K562 (cell line): ENCODE data around the gene PTPRC. TPM values are rescaled to one million over a fixed set of nuclear protein-coding genes. Genes with fewer than 3 reads are reported as not detected.

Experiments
- ATAC-seq: fragments of 200-7000 bp; cut with Tn5 transposase; 3 replicates; pipeline ENCODE4 v1.9.1; 2020; ENCODE audit warnings: moderate library complexity
- BruUV-seq: library from RNA; stranded (reverse); fragments of 400-500 nt; replicated peaks from 2 replicates; lab custom pipeline; 2021; lab: Mats Ljungman, UMichigan
- CTCF ChIA-PET: fragments of 300-600 bp; formaldehyde crosslinking; extraction: SDS; loops from one replicate; lab custom pipeline; 2021; ENCODE audit warnings: low intra/inter-chr PET ratio; lab: Yijun Ruan, JAX
- POLR2A ChIA-PET: fragments of 300-600, 350-650 bp; sonication (Branson Sonifier 250); formaldehyde crosslinking; extraction: SDS; loops from one replicate; lab custom pipeline; 2021; ENCODE audit warnings: antibody characterized with exemption, inconsistent platforms; lab: Yijun Ruan, JAX
- DNase-seq, 4 experiments: peaks; one replicate each; pipeline versions ENCODE4 v3.0.0 to v3.0.0-alpha.2; 2011 to 2018; ENCODE audit warnings: low spot score in 3 of 4, mixed read lengths in 3 of 4; ENCODE audit errors: extremely low read depth in 1 of 4
- FAIRE-seq: peaks from 2 replicates; lab custom pipeline; 2011; peaks lifted over from hg19 to GRCh38; lab: Jason Lieb, UNC
- H2AFZ ChIP-seq: 2 replicates; pipeline ENCODE4 v1.6.0; 2011; ENCODE audit warnings: low read depth, low read length, control low read depth, inconsistent platforms
- H3K27ac ChIP-seq: fragments of 200-600 bp; 3 replicates; pipeline ENCODE4 v1.8.0; 2011; ENCODE audit warnings: low read depth, mild to moderate bottlenecking, control low read depth, inconsistent platforms, low read length, moderate library complexity, mixed read lengths; ENCODE audit errors: extremely low read depth
- H3K27me3 ChIP-seq, 2 experiments: fragments of 300-600 bp in 1 of 2; 2 replicates in 1 of 2; 3 replicates in 1 of 2; pipeline versions ENCODE4 v1.6.0 to v1.8.0; 2011; ENCODE audit warnings: inconsistent platforms in 2 of 2, low read length in 2 of 2, mild to moderate bottlenecking in 1 of 2, mixed read lengths in 1 of 2, moderate library complexity in 1 of 2; ENCODE audit not compliant: control insufficient read depth in 2 of 2, insufficient read depth in 2 of 2
- H3K36me3 ChIP-seq: fragments of 300-600 bp; 3 replicates; pipeline ENCODE4 v1.8.0; 2011; ENCODE audit warnings: mild to moderate bottlenecking, low read length, inconsistent platforms; ENCODE audit not compliant: control insufficient read depth, insufficient read depth
- H3K4me1 ChIP-seq, 2 experiments: fragments of 200-600 bp in 1 of 2; replicated peaks in 1 of 2; 2 replicates in 1 of 2; 3 replicates in 1 of 2; pipeline versions ENCODE4 v1.5.1 to v1.8.0; 2011; ENCODE audit warnings: inconsistent platforms in 2 of 2, low read length in 2 of 2, mild to moderate bottlenecking in 1 of 2, mixed read lengths in 1 of 2, moderate library complexity in 1 of 2; ENCODE audit not compliant: control insufficient read depth in 2 of 2, insufficient read depth in 2 of 2
- H3K4me2 ChIP-seq: 2 replicates; pipeline ENCODE4 v1.6.1; 2011; ENCODE audit warnings: low read length, control low read depth, inconsistent platforms, mixed read lengths; ENCODE audit not compliant: insufficient read depth
- H3K4me3 ChIP-seq: fragments of 200-600 bp; sonication (generic), shearing (Covaris generic); 2 replicates; pipeline ENCODE4 v1.5.1; 2016; ENCODE audit warnings: control low read depth, inconsistent platforms
- H3K79me2 ChIP-seq: fragments of 200-600 bp; 3 replicates; pipeline ENCODE4 v1.8.0; 2011; ENCODE audit warnings: low read length, inconsistent platforms; ENCODE audit not compliant: control insufficient read depth, insufficient read depth
- H3K9ac ChIP-seq, 2 experiments: 2 replicates each; pipeline versions ENCODE4 v1.6.0 to v1.6.1; 2011; ENCODE audit warnings: low read depth in 2 of 2, low read length in 2 of 2, control low read depth in 1 of 2, inconsistent platforms in 1 of 2, mild to moderate bottlenecking in 1 of 2, mixed read lengths in 1 of 2; ENCODE audit not compliant: insufficient read depth in 1 of 2
- H3K9me1 ChIP-seq: one replicate; pipeline ENCODE4 v1.6.0; 2011; ENCODE audit warnings: inconsistent platforms, mild to moderate bottlenecking, low read length, moderate library complexity; ENCODE audit not compliant: control insufficient read depth, insufficient read depth
- H3K9me3 ChIP-seq: replicated peaks from 2 replicates; pipeline ENCODE4 v1.5.1; 2011; ENCODE audit warnings: low read depth, low read length, inconsistent platforms; ENCODE audit not compliant: control insufficient read depth, insufficient read depth
- H4K20me1 ChIP-seq: replicated peaks from 2 replicates; pipeline ENCODE4 v1.6.1; 2011; ENCODE audit warnings: low read length, inconsistent platforms, mixed read lengths; ENCODE audit not compliant: control insufficient read depth, insufficient read depth
- CBX3 ChIP-seq, 2 experiments: IDR thresholded peaks; 1 replicate in 1 of 2; 2 replicates in 1 of 2; pipeline ENCODE4 v1.6.1; 2012; ENCODE audit warnings: inconsistent platforms in 2 of 2, low read length in 2 of 2, borderline replicate concordance in 1 of 2, control low read depth in 1 of 2
- CHD4 ChIP-seq: fragments of 200-600 bp; sonication (generic); IDR thresholded peaks from 3 replicates; pipeline ENCODE4 v1.6.1; 2012; ENCODE audit warnings: low read depth, mild to moderate bottlenecking, mixed read lengths, low read length, inconsistent platforms; ENCODE audit not compliant: insufficient read depth, insufficient replicate concordance, poor library complexity, severe bottlenecking
- EP300 ChIP-seq: IDR thresholded peaks from 2 replicates; pipeline ENCODE4 v1.6.1; 2012; ENCODE audit warnings: low read length, improper control_type of control experiment
- FOXM1 ChIP-seq, 2 experiments: fragments of 450-650 bp in 1 of 2; sonication (generic) in 1 of 2; formaldehyde crosslinking in 1 of 2; IDR thresholded peaks; 2 replicates each; pipeline versions ENCODE4 v1.6.1 to v1.9.0; 2017 to 2022; ENCODE audit warnings: low read depth in 2 of 2, mild to moderate bottlenecking in 2 of 2, missing genetic modification reagents in 1 of 2, moderate library complexity in 1 of 2
- HDAC2 ChIP-seq: fragments of 450-650 bp; IDR thresholded peaks from 2 replicates; pipeline ENCODE4 v1.6.1; 2016; ENCODE audit warnings: mild to moderate bottlenecking
- HLTF ChIP-seq: fragments of 450-650 bp; IDR thresholded peaks from 2 replicates; pipeline ENCODE4 v1.6.1; 2016
- MEIS2 ChIP-seq: fragments of 450-650 bp; IDR thresholded peaks from 2 replicates; pipeline ENCODE4 v1.6.1; 2014; ENCODE audit warnings: mild to moderate bottlenecking; ENCODE audit not compliant: partially characterized antibody
- PRMT5 ChIP-seq: sonication (generic); formaldehyde crosslinking; IDR thresholded peaks from 2 replicates; pipeline ENCODE4 v1.5.0; 2020; ENCODE audit warnings: missing genetic modification reagents
- SNAPC5 ChIP-seq: fragments of 250-450 bp; sonication (Bioruptor Pico); IDR thresholded peaks from 2 replicates; pipeline ENCODE4 v1.8.0; 2021; ENCODE audit warnings: moderate library complexity, mild to moderate bottlenecking, inconsistent platforms
- SPI1 ChIP-seq: IDR thresholded peaks from 2 replicates; pipeline ENCODE4 v1.6.1; 2011; ENCODE audit warnings: low read depth, low read length, control low read depth, borderline replicate concordance
- TBP ChIP-seq: optimal IDR thresholded peaks from 2 replicates; pipeline ENCODE3; 2011; ENCODE audit warnings: low read depth, low read length, improper control_type of control experiment
- TCF7 ChIP-seq: sonication (generic); IDR thresholded peaks from 2 replicates; pipeline ENCODE4 v1.6.1; 2016; ENCODE audit warnings: antibody characterized with exemption, borderline replicate concordance
- UBTF ChIP-seq, 2 experiments: IDR thresholded peaks; 2 replicates each; pipeline ENCODE4 v1.6.1; 2012; ENCODE audit warnings: improper control_type of control experiment in 2 of 2, low read depth in 2 of 2, low read length in 2 of 2, borderline replicate concordance in 1 of 2
- ZNF282 ChIP-seq: sonication (generic); formaldehyde crosslinking; IDR thresholded peaks from 2 replicates; pipeline ENCODE4 v1.8.1; 2023; ENCODE audit warnings: missing genetic modification reagents
- ZNF592 ChIP-seq: fragments of 450-650 bp; IDR thresholded peaks from 2 replicates; pipeline ENCODE4 v1.6.1; 2017; ENCODE audit warnings: antibody characterized with exemption, mild to moderate bottlenecking
- ZNF766 ChIP-seq: fragments of 200-800 bp; sonication (Bioruptor generic); conservative IDR thresholded peaks from 2 replicates; pipeline ENCODE4 v1.6.1; 2016; ENCODE audit warnings: missing genetic modification characterization, missing compliant biosample characterization
- WGBS: fragments of 100-300 bp; shearing (Covaris generic); methylation state at CpG from one replicate; pipeline ENCODE4 v1.1.6; 2016; ENCODE audit warnings: low coverage, mixed read lengths; ENCODE audit not compliant: insufficient coverage; ENCODE audit errors: missing lambda C conversion rate; 5-methylcytosine and 5-hydroxymethylcytosine counted together
- in situ Hi-C: fragments of 300-500 bp; cut with MboI; formaldehyde crosslinking; loops from 4 replicates; pipeline ENCODE4 v1.15.0; 2018; ENCODE audit warnings: inconsistent platforms, mixed read lengths
- intact Hi-C: fragments of 100-400 bp; cut with micrococcal nuclease; formaldehyde crosslinking; loops from 2 replicates; pipeline ENCODE4 v1.14.2; 2022
- polyA plus RNA-seq, 8 experiments: library from polyadenylated mRNA; depleted of rRNA in 4 of 8; stranded (reverse) in 5 of 8; unstranded in 3 of 8; fragments of >200 nt; fragmentation: Nextera tagmentation in 2 of 8; fragmentation: Illumina TruSeq in 1 of 8; extraction: Ambion mirVana in 2 of 8; extraction: Trizol in 1 of 8; gene quantifications; 2 replicates each; pipeline versions ENCODE4 v1.2.1 to v1.2.3, GENCODE V29; 2011 to 2014; ENCODE audit warnings: inconsistent platforms in 1 of 8, missing spikeins in 1 of 8
- total RNA-seq, 7 experiments: library from RNA; depleted of rRNA in 6 of 7; stranded (reverse); fragments of >200 nt in 6 of 7; fragmentation: Illumina TruSeq in 2 of 7; extraction: Trizol in 2 of 7; gene quantifications; 2 replicates each; pipeline versions ENCODE4 v1.2.1 to v1.2.3, GENCODE V29; 2011 to 2021; ENCODE audit warnings: low replicate concordance in 1 of 7

PTPRC gene
- total and polyA plus RNA-seq, 9 of the 15 experiments (the other 6 are each of a cell fraction or from before 2014, with no cell fraction given), result 7.1 to 107 (median 62.9) TPM

GRCh38 chr1:198633675-198634121 is 5.1 kb upstream of the PTPRC start:
- H3K9me3 ChIP-seq, result peaks cover 6% of the 10 kb centered on the region; the same call in 1 of the 2 replicates
- no peaks in the 10 kb centered on the region for H3K27me3 ChIP-seq
- DNase-seq, result peak in 2 of 4 experiments; percentile 64 to 86
- 0% methylated on average over 2 of the region's 2 CpGs for WGBS
- peak; percentile 80 for ATAC-seq
- H3K9ac ChIP-seq, result no peak overlapping the region; a peak in 1 of 4 replicates
- no peaks in the 10 kb centered on the region for H4K20me1 ChIP-seq
- H2AFZ ChIP-seq, result peak overlapping the region; percentile 49
- POLR2A ChIA-PET, result interaction anchor here (0.7 to 1.6 kb wide), 5 partner anchors 11 to 68 kb away, joined by 3 to 8 read pairs (median 3); no protein-coding TSS in a partner anchor
- in situ Hi-C loops, result no loop called here
- H3K4me2 ChIP-seq, result peak overlapping the region; percentile 41
- H3K4me1 ChIP-seq, result peaks cover 7 to 22% of the 10 kb centered on the region in 2 experiments; a peak in 2 of 5 replicates
- CTCF ChIA-PET, result no interaction called here
- H3K79me2 ChIP-seq, result no peaks in the 10 kb centered on the region
- H3K27ac ChIP-seq, result peak overlapping the region; percentile 61
- 0 out of 3 replicates have a peak, but pooled peaks cover 2% of the 10 kb centered on the region for H3K36me3 ChIP-seq
- BruUV-seq, result no TSS peak
- H3K4me3 ChIP-seq, result no peak overlapping the region
- no peaks in the 10 kb centered on the region for H3K9me1 ChIP-seq
- intact Hi-C loops, result loop anchor here (1.0 to 5.0 kb wide), 3 partner anchors 34 to 111 kb away; no protein-coding TSS in a partner anchor
- FAIRE-seq, result peak; percentile 82
- TF ChIP-seq TBP, result peak; percentile 26
- TF ChIP-seq CBX3 (IDR thresholded peaks at IDR 0.05; ENCODE audit: borderline replicate concordance in 1 of 2, low read length in 2 of 2), result peak in 1 of 2 experiments; percentile 46; a peak in 1 of 3 replicates
- no peak for TF ChIP-seq HLTF
- peak; percentile 90 for TF ChIP-seq EP300
- TF ChIP-seq CHD4, result no peak
- no peak for TF ChIP-seq SNAPC5 (CRISPR knock-in tag)
- TF ChIP-seq FOXM1 (IDR thresholded peaks at IDR 0.05; ENCODE audit: low read depth), result peak; percentile 49
- no peak for TF ChIP-seq FOXM1 (CRISPR knock-in tag; IDR thresholded peaks at IDR 0.05; ENCODE audit: low read depth)
- TF ChIP-seq UBTF (IDR thresholded peaks at IDR 0.05; ENCODE audit: borderline replicate concordance in 1 of 2, low read depth in 2 of 2, low read length in 2 of 2), result no peak
- TF ChIP-seq HDAC2, result peak; percentile 33; the same call in 1 of the 2 replicates
- TF ChIP-seq SPI1, result peak; percentile 55; the same call in 1 of the 2 replicates
- TF ChIP-seq ZNF592, result peak; percentile 65
- no peak for TF ChIP-seq PRMT5 (CRISPR knock-in tag)
- TF ChIP-seq ZNF282 (CRISPR knock-in tag), result no peak
- peak; percentile 66; the same call in 1 of the 2 replicates for TF ChIP-seq ZNF766 (CRISPR knock-in tag)
- no peak for TF ChIP-seq TCF7
- TF ChIP-seq MEIS2, result peak; percentile 36
